MCF 10A (cell line): ENCODE data around the gene PAXX. TPM values are rescaled to one million over a fixed set of nuclear protein-coding genes. Genes with fewer than 3 reads are reported as not detected.

Source experiments
- BruUV-seq: library from RNA; stranded (reverse); fragments of 400-500 nt; replicated peaks from 2 replicates; lab custom pipeline; 2021; lab: Mats Ljungman, UMichigan
- CTCF ChIA-PET: fragments of 300-600 bp; sonication (Branson Sonifier 250); formaldehyde crosslinking; extraction: SDS; loops from one replicate; lab custom pipeline; 2021; ENCODE audit warnings: antibody characterized with exemption, inconsistent platforms; lab: Yijun Ruan, JAX
- POLR2A ChIA-PET: fragments of 300-600, 350-650 bp; sonication (Branson Sonifier 250); formaldehyde crosslinking; extraction: SDS; loops from one replicate; lab custom pipeline; 2020; ENCODE audit warnings: antibody characterized with exemption, inconsistent platforms; lab: Yijun Ruan, JAX
- DNase-seq: peaks from one replicate; pipeline ENCODE4 v3.0.0-alpha.2; 2018; ENCODE audit not compliant: unreplicated experiment
- H3K27ac Mint-ChIP-seq: one replicate; pipeline ENCODE4 v1.8.0; 2022; ENCODE audit warnings: mild to moderate bottlenecking, low read depth, mixed read lengths; ENCODE audit not compliant: unreplicated experiment
- H3K27me3 Mint-ChIP-seq: one replicate; pipeline ENCODE4 v1.8.0; 2022; ENCODE audit warnings: mixed read lengths; ENCODE audit not compliant: insufficient read depth, unreplicated experiment
- H3K36me3 Mint-ChIP-seq: one replicate; pipeline ENCODE4 v1.8.0; 2022; ENCODE audit warnings: mild to moderate bottlenecking, moderate library complexity, mixed read lengths; ENCODE audit not compliant: insufficient read depth, unreplicated experiment
- H3K4me1 Mint-ChIP-seq: one replicate; pipeline ENCODE4 v1.8.0; 2022; ENCODE audit warnings: mixed read lengths; ENCODE audit not compliant: insufficient read depth, unreplicated experiment
- H3K4me3 Mint-ChIP-seq: one replicate; pipeline ENCODE4 v1.8.0; 2022; ENCODE audit warnings: mild to moderate bottlenecking, moderate library complexity, mixed read lengths; ENCODE audit not compliant: unreplicated experiment
- H3K9me3 Mint-ChIP-seq: one replicate; pipeline ENCODE4 v1.8.0; 2022; ENCODE audit warnings: mixed read lengths; ENCODE audit not compliant: unreplicated experiment
- CTCF ChIP-seq: fragments of 200-600 bp; IDR thresholded peaks from one replicate; pipeline ENCODE4 v1.8.0; 2022; ENCODE audit warnings: antibody characterized with exemption, mild to moderate bottlenecking; ENCODE audit not compliant: unreplicated experiment
- intact Hi-C: fragments of 100-400 bp; cut with micrococcal nuclease; formaldehyde crosslinking; loops from 2 replicates; pipeline ENCODE4 v1.14.1; 2022
- total RNA-seq: library from RNA; stranded (reverse); gene quantifications from 2 replicates; pipeline ENCODE4 v1.2.3, GENCODE V29; 2022

The PAXX gene
- total RNA-seq, 1 experiment from 2014 or later, result 57.9 TPM

- ChIA-PET POLR2A (no interaction called here), CTCF (interaction anchor here (0.6 kb wide), 2 partner anchors 158 to 433 kb away, joined by 3 to 6 read pairs; no protein-coding TSS in a partner anchor)
- Mint-ChIP-seq H3K9me3 (peaks cover 6% of the 10 kb centered on the region), H3K4me1 (no peaks in the 10 kb centered on the region), H3K27ac (no peak within 1 kb of the TSS), H3K36me3 (no peaks in the 10 kb centered on the region), H3K27me3 (no peaks in the 10 kb centered on the region), H3K4me3 (no peak within 1 kb of the TSS)
- intact Hi-C loops, result no loop called here
- TF ChIP-seq CTCF, result no peak
- no TSS peak for BruUV-seq
- no peak for DNase-seq
These were observed 40.5 kb upstream of the PAXX start, which contains the start of gene LCN12 for GRCh38 chr9:136951541-136952320. Gene LCN12 (plus strand): TSS chr9:136952273. CDS start chr9:136952328, 55 bp downstream.

GRCh38 chr9:136952321-136952850, 39.8 kb upstream of the PAXX start:
- Mint-ChIP-seq H3K9me3 (peaks cover 10% of the 10 kb centered on the region), H3K27me3 (no peaks in the 10 kb centered on the region), H3K27ac (no peak overlapping the region), H3K4me1 (no peaks in the 10 kb centered on the region), H3K4me3 (no peak overlapping the region), H3K36me3 (no peaks in the 10 kb centered on the region)
- ChIA-PET POLR2A (no interaction called here), CTCF (interaction anchor here (0.6 to 1.6 kb wide), 2 partner anchors 10 to 432 kb away, joined by 3 read pairs; no protein-coding TSS in a partner anchor)
- TF ChIP-seq CTCF, result no peak
- DNase-seq, result no peak
- BruUV-seq, result no TSS peak
- intact Hi-C loops, result no loop called here

- Mint-ChIP-seq H3K4me1 (no peaks in the 10 kb centered on the region), H3K9me3 (peaks cover 10% of the 10 kb centered on the region), H3K36me3 (no peaks in the 10 kb centered on the region), H3K27ac (no peak overlapping the region), H3K4me3 (no peak overlapping the region), H3K27me3 (no peaks in the 10 kb centered on the region)
- intact Hi-C loops, result no loop called here
- no TSS peak for BruUV-seq
- ChIA-PET CTCF (interaction anchor here (1.6 kb wide), 1 partner anchor 9 kb away, joined by 3 read pairs; no protein-coding TSS in a partner anchor), POLR2A (interaction anchor here (0.6 kb wide), 1 partner anchor 176 kb away, joined by 4 read pairs; no protein-coding TSS in a partner anchor)
- TF ChIP-seq CTCF, result no peak
- DNase-seq, result no peak
These were observed 39.1 kb upstream of the PAXX start for GRCh38 chr9:136952876-136953770.
